PC-3 (cell line): ENCODE measurements around the gene GLTPD2. TPM values are rescaled to one million over a fixed set of nuclear protein-coding genes. Genes with fewer than 3 reads are reported as not detected.

ENCODE experiments used
- ATAC-seq: fragments of 200-7000 bp; cut with Tn5 transposase; 2 replicates; pipeline ENCODE4 v1.9.1; 2020; ENCODE audit warnings: mild to moderate bottlenecking, moderate library complexity
- BruUV-seq: library from RNA; stranded (reverse); fragments of 400-500 nt; replicated peaks from 2 replicates; lab custom pipeline; 2021; lab: Mats Ljungman, UMichigan
- CTCF ChIA-PET: fragments of 300-600 bp; sonication (Branson Sonifier 250); formaldehyde crosslinking; loops from one replicate; lab custom pipeline; 2022; ENCODE audit warnings: antibody characterized with exemption; lab: Charles Lee
- POLR2A ChIA-PET: fragments of 300-600 bp; sonication (Branson Sonifier 250); formaldehyde crosslinking; loops from one replicate; lab custom pipeline; 2022; ENCODE audit warnings: antibody characterized with exemption; ENCODE audit not compliant: unreplicated experiment; lab: Charles Lee
- DNase-seq: peaks from one replicate; pipeline ENCODE4 v3.0.0-alpha.2; 2015
- H2AFZ ChIP-seq: fragments of 300-600 bp; sonication (generic); 2 replicates; pipeline ENCODE4 v1.6.0; 2016; ENCODE audit warnings: antibody characterized with exemption, low read length
- H3F3A ChIP-seq: fragments of 300-600 bp; sonication (generic); one replicate; pipeline ENCODE4 v1.6.0; 2017; ENCODE audit warnings: antibody characterized with exemption, low read length, control low read depth, mild to moderate bottlenecking; ENCODE audit not compliant: unreplicated experiment
- H3K27ac ChIP-seq: fragments of 300-600 bp; sonication (generic); 2 replicates; pipeline ENCODE4 v1.5.1; 2016; ENCODE audit warnings: mild to moderate bottlenecking, low read length
- H3K27me3 ChIP-seq: fragments of 300-600 bp; sonication (generic); 2 replicates; pipeline ENCODE4 v1.6.1; 2016; ENCODE audit warnings: low read length, mixed read lengths
- H3K36me3 ChIP-seq: fragments of 300-600 bp; sonication (generic); 2 replicates; pipeline ENCODE4 v1.6.1; 2016; ENCODE audit warnings: low read depth, mixed run types, low read length, mixed read lengths
- H3K4me1 ChIP-seq: fragments of 300-600 bp; sonication (generic); 2 replicates; pipeline ENCODE4 v1.5.1; 2016; ENCODE audit warnings: low read length; ENCODE audit not compliant: insufficient read depth
- H3K4me2 ChIP-seq: fragments of 300-600 bp; sonication (generic); 2 replicates; pipeline ENCODE4 v1.6.0; 2016; ENCODE audit warnings: low read length
- H3K4me3 ChIP-seq: fragments of 300-600 bp; sonication (generic); 2 replicates; pipeline ENCODE4 v1.5.1; 2016; ENCODE audit warnings: mild to moderate bottlenecking, low read length, mixed read lengths
- H3K79me2 ChIP-seq: fragments of 300-600 bp; sonication (generic); 2 replicates; pipeline ENCODE4 v1.6.1; 2017; ENCODE audit warnings: low read length, mixed read lengths
- H3K9ac ChIP-seq: fragments of 300-600 bp; sonication (generic); 2 replicates; pipeline ENCODE4 v1.6.0; 2016; ENCODE audit warnings: mild to moderate bottlenecking, low read length
- H3K9me2 ChIP-seq: fragments of 300-600 bp; sonication (generic); replicated peaks from 2 replicates; pipeline ENCODE4 v1.6.1; 2016; ENCODE audit warnings: mixed run types, low read length, mixed read lengths
- H3K9me3 ChIP-seq: fragments of 300-600 bp; sonication (generic); 2 replicates; pipeline ENCODE4 v1.6.1; 2016; ENCODE audit warnings: low read length, mixed read lengths
- H4K20me1 ChIP-seq: fragments of 300-600 bp; sonication (generic); 2 replicates; pipeline ENCODE4 v1.6.1; 2016; ENCODE audit warnings: low read length, mixed read lengths
- CTCF ChIP-seq: fragments of 300-600 bp; sonication (generic); conservative IDR thresholded peaks from 2 replicates; pipeline ENCODE4 v1.5.1; 2017; ENCODE audit warnings: antibody characterized with exemption, low read depth, mild to moderate bottlenecking, low read length
- EZH2 ChIP-seq: fragments of 300-600 bp; sonication (generic); IDR thresholded peaks from one replicate; pipeline ENCODE4 v1.6.1; 2017; ENCODE audit warnings: antibody characterized with exemption, mild to moderate bottlenecking, low read length; ENCODE audit not compliant: unreplicated experiment
- EZH2phosphoT487 ChIP-seq: fragments of 300-600 bp; sonication (generic); IDR thresholded peaks from 2 replicates; pipeline ENCODE4 v1.6.1; 2018; ENCODE audit warnings: mild to moderate bottlenecking, antibody characterized with exemption, low read length, borderline replicate concordance
- intact Hi-C: fragments of 100-400 bp; cut with micrococcal nuclease; formaldehyde crosslinking; loops from 2 replicates; pipeline ENCODE4 v1.9.0; 2023
- total RNA-seq: library from RNA; depleted of rRNA; stranded (reverse); fragments of >200 nt; gene quantifications from 2 replicates; pipeline ENCODE4 v1.2.3, GENCODE V29; 2014

The GLTPD2 gene
- total RNA-seq, 1 experiment from 2014 or later, result not detected

GRCh38 chr17:4743898-4744297, 44.9 kb upstream of the GLTPD2 start:
- ChIA-PET POLR2A (no interaction called here), CTCF (interaction anchor here (0.7 kb wide), 1 partner anchor 47 kb away, joined by 3 read pairs; no protein-coding TSS in a partner anchor)
- Histone ChIP-seq H3K9me3 (no peaks in the 10 kb centered on the region), H3F3A (no peaks in the 10 kb centered on the region), H3K79me2 (peaks cover 2% of the 10 kb centered on the region; the same call in 1 of the 2 replicates), H3K4me3 (no peak overlapping the region), H3K4me1 (peaks cover 1% of the 10 kb centered on the region), H4K20me1 (no peaks in the 10 kb centered on the region), H3K4me2 (no peak overlapping the region), H3K36me3 (no peaks in the 10 kb centered on the region), H3K9me2 (no peaks in the 10 kb centered on the region), H3K27ac (no peak overlapping the region), H3K27me3 (no peaks in the 10 kb centered on the region), H3K9ac (no peak overlapping the region), H2AFZ (no peak overlapping the region)
- no TSS peak for BruUV-seq
- DNase-seq (no peak), ATAC-seq (no peak)
- no peak for TF ChIP-seq EZH2phosphoT487
- no peak for TF ChIP-seq CTCF
- no peak for TF ChIP-seq EZH2
- intact Hi-C loops, result no loop called here

- POLR2A ChIA-PET, result no interaction called here
- Histone ChIP-seq H4K20me1 (no peaks in the 10 kb centered on the region), H3K9ac (no peak overlapping the region), H3K4me3 (no peak overlapping the region), H2AFZ (no peak overlapping the region), H3K4me1 (no peaks in the 10 kb centered on the region), H3K79me2 (no peaks in the 10 kb centered on the region), H3K36me3 (no peaks in the 10 kb centered on the region), H3K4me2 (no peak overlapping the region), H3F3A (no peaks in the 10 kb centered on the region), H3K9me3 (no peaks in the 10 kb centered on the region), H3K9me2 (no peaks in the 10 kb centered on the region), H3K27me3 (no peaks in the 10 kb centered on the region), H3K27ac (no peak overlapping the region)
- ATAC-seq (no peak), DNase-seq (no peak)
- CTCF ChIA-PET, result no interaction called here
- intact Hi-C loops, result no loop called here
- TF ChIP-seq CTCF, result no peak
- no peak for TF ChIP-seq EZH2phosphoT487
- no peak for TF ChIP-seq EZH2
- no TSS peak for BruUV-seq
These were observed 43.5 kb upstream of the GLTPD2 start for GRCh38 chr17:4744999-4745969.

GRCh38 chr17:4747847-4748246, 40.9 kb upstream of the GLTPD2 start:
- Histone ChIP-seq H3K4me1 (no peaks in the 10 kb centered on the region), H3K9me2 (no peaks in the 10 kb centered on the region), H3K27ac (no peak overlapping the region), H2AFZ (no peak overlapping the region), H3K36me3 (no peaks in the 10 kb centered on the region), H3K9me3 (no peaks in the 10 kb centered on the region), H3K4me2 (no peak overlapping the region), H3K79me2 (no peaks in the 10 kb centered on the region), H4K20me1 (no peaks in the 10 kb centered on the region), H3K27me3 (no peaks in the 10 kb centered on the region), H3K4me3 (no peak overlapping the region), H3K9ac (no peak overlapping the region), H3F3A (no peaks in the 10 kb centered on the region)
- DNase-seq (no peak), ATAC-seq (no peak)
- no TSS peak for BruUV-seq
- ChIA-PET CTCF (no interaction called here), POLR2A (no interaction called here)
- intact Hi-C loops, result no loop called here
- no peak for TF ChIP-seq EZH2
- no peak for TF ChIP-seq CTCF
- TF ChIP-seq EZH2phosphoT487, result no peak
